Heart left ventricle (tissue), 13 donors: ENCODE measurements around the gene S100A14.

Source experiments
- CTCF ChIP-seq, 12 donors: fragments of 200-600 bp; sonication (generic) in 4 of 12; IDR thresholded peaks; one replicate each; pipeline versions ENCODE4 v1.5.0 to v1.8.0; 2018 to 2022; ENCODE audit warnings: antibody characterized with exemption in 12 of 12, mild to moderate bottlenecking in 5 of 12
- POLR2A ChIP-seq, 2 donors: fragments of 450-650 bp; IDR thresholded peaks; one replicate each; pipeline ENCODE4 v1.6.1; 2017; ENCODE audit warnings: antibody characterized with exemption in 2 of 2, mild to moderate bottlenecking in 2 of 2, moderate library complexity in 2 of 2
- donor health status: ischemic (EF 13 %, LVEDD 7.1; RV severe dilation, severe dysfunction).
- donor health status: DM: no; HTN: yes; CAD: no.
- donor health status: DM: no; HTN: no; CAD: no.
- donor health status: ischemic (EF 25% LVEDD 6.9; RV normal size, moderate dysfunction).
- donor health status: ischemic (EF 25% LVEDD 5.7; RV mildly dilated, moderate dysfunction).
- donor health status: ischemic (EF 35%, LVEDD 5.7; RV mildly dilated, moderate dysfunction).
- donor health status: nonischemic (EF 11% LVEDD 7.7; RV severe dilation, severe dysfunction).
- donor health status: DM: yes; HTN: yes; CAD: no.
- donor health status: PGD.
- donor health status: ischemic (EF 29% LVEDD 5.4; RV normal size, mild dysfunction).
- donor health status: nonischemic (EF 23%, LVEDD 6.1; RV moderate dilation, normal function).

DNA sequence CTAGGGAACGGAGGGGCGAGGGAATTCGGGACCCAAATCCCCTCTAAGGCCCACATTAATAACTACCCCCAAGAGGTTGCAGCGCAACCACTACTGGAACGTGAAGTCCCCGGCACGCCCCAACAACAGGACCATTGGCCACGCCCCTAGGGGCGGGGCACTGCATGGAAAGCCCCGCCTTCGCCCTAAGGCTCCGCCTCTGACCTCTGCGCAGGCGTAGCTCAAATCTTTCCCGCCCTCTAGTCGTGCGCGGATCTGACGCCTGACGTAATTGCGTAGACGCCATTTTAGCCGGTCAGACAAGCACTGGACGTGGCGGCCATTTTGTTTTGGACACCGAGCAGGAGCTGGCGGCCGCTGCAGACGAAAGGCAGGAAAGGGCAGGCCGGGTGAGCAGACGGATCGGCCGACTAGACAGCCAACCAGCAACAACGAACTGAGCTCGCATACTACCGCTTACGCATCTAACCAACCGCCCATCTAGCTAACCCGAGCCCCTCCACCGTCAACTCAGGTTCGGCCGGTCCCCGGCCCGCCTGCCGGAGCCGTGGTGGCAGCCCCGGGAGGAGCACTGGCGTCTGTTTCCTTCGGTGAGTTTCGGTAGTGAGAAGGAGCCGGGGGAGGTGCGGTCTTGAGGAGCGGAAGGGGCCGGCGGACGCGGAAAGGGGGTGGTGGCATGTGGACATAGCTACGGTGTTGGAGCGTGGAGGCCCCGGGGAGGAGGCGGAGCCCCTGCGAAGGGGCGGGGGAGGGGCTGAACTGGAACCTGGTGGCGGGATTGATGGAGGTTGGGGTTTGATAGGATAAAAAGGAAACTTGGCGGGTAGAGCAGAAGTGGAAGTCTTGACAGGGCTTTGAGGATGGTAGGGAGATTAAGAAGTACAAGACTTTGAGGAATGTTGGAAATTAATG lies 17.9 kb upstream of the S100A14 start, which contains the start of gene CHTOP:
- peak; percentile 56 to 95 for TF ChIP-seq POLR2A (IDR thresholded peaks at IDR 0.05)
- no peak for TF ChIP-seq CTCF (IDR thresholded peaks at IDR 0.05)
